ENCODE data around the gene TUBA1C. TPM values are rescaled to one million over a fixed set of nuclear protein-coding genes. Genes with fewer than 3 reads are reported as not detected.
"Not testable (repeated sequence)": the region's sequence is repeated elsewhere in the genome, so short reads cannot be mapped to it uniquely, and the experiment has no call there.

The TUBA1C gene
- total and polyA plus RNA-seq, 10 of the 15 experiments (the other 5 are each of a cell fraction or from before 2014, with no cell fraction given) = 285 to 1,003 (median 441) TPM

- Histone ChIP-seq H3K79me2 (ENCODE audit: control insufficient read depth, insufficient read depth, low read length) (peaks cover 42% of the 10 kb centered on the region), H3K36me3 (ENCODE audit: control insufficient read depth in 2 of 2, insufficient read depth in 2 of 2, low read length in 1 of 2) (peaks cover 2 to 20% of the 10 kb centered on the region in 2 experiments; a peak in 3 of 4 replicates)
- H4K20me1 ChIP-seq (ENCODE audit: control insufficient read depth, insufficient read depth); RAD21 ChIA-PET (ENCODE audit: unreplicated experiment); ATAC-seq; H3K4me1 ChIP-seq (ENCODE audit: control insufficient read depth, insufficient read depth, low read length); SMC1A ChIA-PET (ENCODE audit: uncharacterized antibody, unreplicated experiment); H3K4me3 ChIP-seq; H3K27me3 ChIP-seq (replicated peaks in 1 of 2; ENCODE audit: control insufficient read depth in 2 of 2, insufficient read depth in 2 of 2, low read length in 1 of 2); POLR2A ChIA-PET; FAIRE-seq; BruUV-seq (replicated peaks); H3K4me2 ChIP-seq (ENCODE audit: control insufficient read depth, insufficient read depth); intact Hi-C loops (cut with micrococcal nuclease; ENCODE audit: unreplicated experiment); DNase-seq (ENCODE audit: low read depth, low spot score); H3K27ac ChIP-seq (ENCODE audit: control insufficient read depth, insufficient read depth); in situ Hi-C loops (cut with MboI); H3K9me3 ChIP-seq (replicated peaks; ENCODE audit: control insufficient read depth, insufficient read depth, low read length); H3K9ac ChIP-seq (ENCODE audit: control insufficient read depth, insufficient read depth, low read length); H2AFZ ChIP-seq (ENCODE audit: control insufficient read depth, low read depth, low read length): not testable (repeated sequence)
- CTCF ChIA-PET = interaction anchor here (0.9 to 1.2 kb wide), 3 partner anchors 20 to 89 kb away, joined by 3 to 12 read pairs (median 4); no protein-coding TSS in a partner anchor
- WGBS (ENCODE audit: insufficient coverage, insufficient replicate concordance, low lambda C conversion rate, missing lambda C conversion rate) = over 99% methylated on average over 6 of the region's 6 CpGs
Measured at GRCh38 chr12:49269191-49269590, 4.3 kb downstream of the TUBA1C start.

GRCh38 chr12:49272790-49273725, 8.2 kb downstream of the TUBA1C start:
- Histone ChIP-seq H4K20me1 (ENCODE audit: control insufficient read depth, insufficient read depth) (no peaks in the 10 kb centered on the region), H3K27me3 (replicated peaks in 1 of 2; ENCODE audit: control insufficient read depth in 2 of 2, insufficient read depth in 2 of 2, low read length in 1 of 2) (no peaks in the 10 kb centered on the region; a peak in 1 of 4 replicates), H3K9me3 (replicated peaks; ENCODE audit: control insufficient read depth, insufficient read depth, low read length) (no peaks in the 10 kb centered on the region), H3K79me2 (ENCODE audit: control insufficient read depth, insufficient read depth, low read length) (peaks cover 9% of the 10 kb centered on the region), H3K36me3 (ENCODE audit: control insufficient read depth in 2 of 2, insufficient read depth in 2 of 2, low read length in 1 of 2) (peaks cover 2 to 11% of the 10 kb centered on the region in 2 experiments; a peak in 3 of 4 replicates), H3K4me2 (ENCODE audit: control insufficient read depth, insufficient read depth) (no peak overlapping the region), H3K27ac (ENCODE audit: control insufficient read depth, insufficient read depth) (no peak overlapping the region), H3K4me3 (no peak overlapping the region), H3K9ac (ENCODE audit: control insufficient read depth, insufficient read depth, low read length) (no peak overlapping the region), H3K4me1 (ENCODE audit: control insufficient read depth, insufficient read depth, low read length) (no peaks in the 10 kb centered on the region), H2AFZ (ENCODE audit: control insufficient read depth, low read depth, low read length) (no peak overlapping the region)
- DNase-seq (ENCODE audit: low read depth, low spot score) (no peak), FAIRE-seq (no peak), ATAC-seq (no peak)
- BruUV-seq (replicated peaks) = TSS peak; percentile 50
- intact Hi-C loops (cut with micrococcal nuclease; ENCODE audit: unreplicated experiment) = no loop called here
- RAD21 ChIA-PET (ENCODE audit: unreplicated experiment) = no interaction called here
- CTCF ChIA-PET = no interaction called here
- WGBS (ENCODE audit: insufficient coverage, insufficient replicate concordance, low lambda C conversion rate, missing lambda C conversion rate) = 96% methylated on average over 16 of the region's 16 CpGs
- in situ Hi-C loops (cut with MboI) = no loop called here
- POLR2A ChIA-PET = interaction anchor here (0.5 kb wide), 1 partner anchor 26 kb away, joined by 4 read pairs; no protein-coding TSS in a partner anchor
- SMC1A ChIA-PET (ENCODE audit: uncharacterized antibody, unreplicated experiment) = interaction anchor here (1.4 kb wide), 1 partner anchor 241 kb away, joined by 3 read pairs; no protein-coding TSS in a partner anchor
- TF ChIP-seq NBN (IDR thresholded peaks at IDR 0.05) = no peak
- TF ChIP-seq POLR2AphosphoS5 (IDR thresholded peaks at IDR 0.05; ENCODE audit: low read length) = peak; percentile 52; the same call in 1 of the 2 replicates
- TF ChIP-seq EED (IDR thresholded peaks at IDR 0.05; ENCODE audit: low read depth) = no peak
- no peak for TF ChIP-seq E2F8 (IDR thresholded peaks at IDR 0.05; ENCODE audit: low read depth, partially characterized antibody)
- peak; percentile 25; the same call in 1 of the 2 replicates for TF ChIP-seq POLR2A (IDR thresholded peaks at IDR 0.05; ENCODE audit: low read depth, low read length)
- TF ChIP-seq MEF2A (IDR thresholded peaks at IDR 0.05; ENCODE audit: insufficient read depth, low read depth, low read length) = no peak
- no peak for TF ChIP-seq CEBPZ (IDR thresholded peaks at IDR 0.05; ENCODE audit: low read depth, low read length)
- TF ChIP-seq POLR2AphosphoS2 (IDR thresholded peaks at IDR 0.05; ENCODE audit: low read depth, low read length) = 0 out of 2 replicates have a peak, but pooled peaks have one; percentile 45
- no peak for TF ChIP-seq IRF4 (IDR thresholded peaks at IDR 0.05; ENCODE audit: low read depth, low read length)
- TF ChIP-seq TAF1 (IDR thresholded peaks at IDR 0.05; ENCODE audit: borderline replicate concordance, low read depth, low read length) = no peak

Measured in GM12878 (cell line).